K562 (cell line): Measurements from ENCODE around the gene FAM53B. TPM values are rescaled to one million over a fixed set of nuclear protein-coding genes. Genes with fewer than 3 reads are reported as not detected.

Experiments used
- ATF2 ChIP-seq: sonication (generic); formaldehyde crosslinking; IDR thresholded peaks from 2 replicates; pipeline ENCODE4 v1.8.1; 2022; ENCODE audit warnings: missing genetic modification reagents
- ATF3 ChIP-seq, 2 experiments: fragments of 450-650 bp in 1 of 2; sonication (generic) in 1 of 2; formaldehyde crosslinking in 1 of 2; IDR thresholded peaks in 1 of 2; conservative IDR thresholded peaks in 1 of 2; 2 replicates each; pipeline versions ENCODE4 v1.6.1 to v1.8.1; 2016 to 2023; ENCODE audit warnings: mild to moderate bottlenecking in 2 of 2, moderate library complexity in 2 of 2, inconsistent platforms in 1 of 2, missing genetic modification reagents in 1 of 2
- EP300 ChIP-seq: IDR thresholded peaks from 2 replicates; pipeline ENCODE4 v1.6.1; 2012; ENCODE audit warnings: low read length, improper control_type of control experiment
- FOS ChIP-seq: IDR thresholded peaks from 3 replicates; pipeline ENCODE4 v1.6.1; 2011; ENCODE audit not compliant: insufficient read length; ENCODE audit errors: extremely low read depth
- FOXP4 ChIP-seq: sonication (generic); formaldehyde crosslinking; IDR thresholded peaks from 2 replicates; pipeline ENCODE4 v1.8.0; 2022; ENCODE audit warnings: mild to moderate bottlenecking, missing genetic modification reagents, borderline replicate concordance
- MCM2 ChIP-seq: fragments of 450-650 bp; IDR thresholded peaks from 2 replicates; pipeline ENCODE4 v1.6.1; 2017; ENCODE audit warnings: low read depth, mild to moderate bottlenecking
- NCOA2 ChIP-seq, 2 experiments: fragments of 450-650 bp; IDR thresholded peaks; 2 replicates each; pipeline ENCODE4 v1.6.1; 2018; ENCODE audit warnings: mild to moderate bottlenecking in 2 of 2, moderate library complexity in 1 of 2; ENCODE audit not compliant: partially characterized antibody in 2 of 2
- NR2C1 ChIP-seq, 2 experiments: fragments of 450-650 bp; IDR thresholded peaks; 2 replicates each; pipeline ENCODE4 v1.6.1; 2017; ENCODE audit warnings: mild to moderate bottlenecking in 2 of 2, antibody characterized with exemption in 1 of 2, inconsistent platforms in 1 of 2, missing compliant biosample characterization in 1 of 2, missing genetic modification characterization in 1 of 2
- NR4A1 ChIP-seq, 2 experiments: fragments of 250-450 bp in 1 of 2; fragments of 450-650 bp in 1 of 2; sonication (Bioruptor Pico) in 1 of 2; IDR thresholded peaks; 2 replicates each; pipeline versions ENCODE4 v1.4.0 to v1.6.1; 2016 to 2020; ENCODE audit warnings: mild to moderate bottlenecking in 2 of 2, missing compliant biosample characterization in 1 of 2, missing genetic modification characterization in 1 of 2, moderate library complexity in 1 of 2
- PPARD ChIP-seq: fragments of 250-450 bp; sonication (Bioruptor Pico); IDR thresholded peaks from 2 replicates; pipeline ENCODE4 v1.8.0; 2022; ENCODE audit warnings: inconsistent platforms, mild to moderate bottlenecking, moderate library complexity
- STAT5B ChIP-seq: fragments of 250-450 bp; sonication (Bioruptor Pico); IDR thresholded peaks from 2 replicates; pipeline ENCODE4 v1.8.0; 2021; ENCODE audit warnings: mild to moderate bottlenecking, inconsistent platforms
- YBX1 ChIP-seq: fragments of 450-650 bp; IDR thresholded peaks from 2 replicates; pipeline ENCODE4 v1.7.1; 2016; ENCODE audit warnings: mild to moderate bottlenecking
- ZNF407 ChIP-seq: fragments of 450-650 bp; IDR thresholded peaks from 2 replicates; pipeline ENCODE4 v1.6.1; 2016; ENCODE audit warnings: low read depth
- polyA plus RNA-seq, 8 experiments: library from polyadenylated mRNA; depleted of rRNA in 4 of 8; stranded (reverse) in 5 of 8; unstranded in 3 of 8; fragments of >200 nt; fragmentation: Nextera tagmentation in 2 of 8; fragmentation: Illumina TruSeq in 1 of 8; extraction: Ambion mirVana in 2 of 8; extraction: Trizol in 1 of 8; gene quantifications; 2 replicates each; pipeline versions ENCODE4 v1.2.1 to v1.2.3, GENCODE V29; 2011 to 2014; ENCODE audit warnings: inconsistent platforms in 1 of 8, missing spikeins in 1 of 8
- total RNA-seq, 7 experiments: library from RNA; depleted of rRNA in 6 of 7; stranded (reverse); fragments of >200 nt in 6 of 7; fragmentation: Illumina TruSeq in 2 of 7; extraction: Trizol in 2 of 7; gene quantifications; 2 replicates each; pipeline versions ENCODE4 v1.2.1 to v1.2.3, GENCODE V29; 2011 to 2021; ENCODE audit warnings: low replicate concordance in 1 of 7

FAM53B gene
- total and polyA plus RNA-seq, 9 of the 15 experiments (the other 6 are each of a cell fraction or from before 2014, with no cell fraction given) = 0.03 to 16.5 (median 5.0) TPM

GRCh38 chr10:124646483-124647352 is 97.5 kb downstream of the FAM53B start (continued):
- TF ChIP-seq ZNF407 = no peak
- TF ChIP-seq PPARD = no peak
- no peak for TF ChIP-seq MCM2
- TF ChIP-seq NR2C1 (IDR thresholded peaks at IDR 0.05) = peak; percentile 76
- peak; percentile 87 for TF ChIP-seq NR2C1 (tag; IDR thresholded peaks at IDR 0.05)
- no peak for TF ChIP-seq STAT5B (CRISPR knock-in tag)
- peak; percentile 77 for TF ChIP-seq ATF3 (IDR thresholded peaks at IDR 0.05)
- no peak for TF ChIP-seq ATF3 (CRISPR knock-in tag; conservative IDR thresholded peaks at IDR 0.05)
- peak; percentile 27; the same call in 1 of the 2 replicates for TF ChIP-seq EP300
- TF ChIP-seq ATF2 = no peak
- no peak for TF ChIP-seq NR4A1 (CRISPR knock-in tag; IDR thresholded peaks at IDR 0.05)
- TF ChIP-seq NR4A1 (tag; IDR thresholded peaks at IDR 0.05) = 0 out of 2 replicates have a peak, but pooled peaks have one; percentile 52
- no peak for TF ChIP-seq NCOA2 (IDR thresholded peaks at IDR 0.05; ENCODE audit: partially characterized antibody in 2 of 2)
- peak; percentile 21 for TF ChIP-seq FOS
- TF ChIP-seq YBX1 = no peak
- no peak for TF ChIP-seq FOXP4 (CRISPR knock-in tag)
